Spleen (tissue), 11 donors: ENCODE data around the gene SLC9A6. TPM values are rescaled to one million over a fixed set of nuclear protein-coding genes. Genes with fewer than 3 reads are reported as not detected.

Experiments
- DNase-seq: peaks from one replicate; pipeline ENCODE4 v3.0.0-alpha.2; 2020
- H3K27ac ChIP-seq, 8 donors: fragments of 200-600 bp; sonication (generic) in 7 of 8; 1 replicate in 4 of 8; 2 replicates in 4 of 8; pipeline versions ENCODE4 v1.5.0 to v1.8.0; 2016 to 2021; ENCODE audit warnings: inconsistent platforms in 4 of 8, mild to moderate bottlenecking in 4 of 8, moderate library complexity in 1 of 8
- H3K27me3 ChIP-seq, 7 donors: fragments of 200-600 bp; sonication (generic) in 6 of 7; replicated peaks in 1 of 7; 1 replicate in 4 of 7; 2 replicates in 3 of 7; pipeline versions ENCODE4 v1.5.0 to v1.8.0; 2016 to 2021; ENCODE audit warnings: inconsistent platforms in 3 of 7, mild to moderate bottlenecking in 1 of 7
- H3K36me3 ChIP-seq, 6 donors: fragments of 200-600 bp; sonication (generic) in 5 of 6; 1 replicate in 4 of 6; 2 replicates in 2 of 6; pipeline versions ENCODE4 v1.5.0 to v1.8.0; 2016 to 2021; ENCODE audit warnings: inconsistent platforms in 2 of 6
- H3K4me1 ChIP-seq, 6 donors: fragments of 200-600 bp; sonication (generic) in 5 of 6; 1 replicate in 3 of 6; 2 replicates in 3 of 6; pipeline versions ENCODE4 v1.5.0 to v1.8.0; 2016 to 2021; ENCODE audit warnings: inconsistent platforms in 3 of 6
- H3K4me3 ChIP-seq, 8 donors: fragments of 200-600 bp; sonication (generic) in 7 of 8; 1 replicate in 4 of 8; 2 replicates in 4 of 8; pipeline versions ENCODE4 v1.5.0 to v1.8.0; 2016 to 2021; ENCODE audit warnings: inconsistent platforms in 4 of 8, mild to moderate bottlenecking in 4 of 8, moderate library complexity in 2 of 8
- H3K9me3 ChIP-seq, 8 donors: fragments of 200-600 bp; sonication (generic) in 7 of 8; 1 replicate in 4 of 8; 2 replicates in 4 of 8; pipeline versions ENCODE4 v1.5.0 to v1.8.0; 2016 to 2021; ENCODE audit warnings: inconsistent platforms in 4 of 8
- POLR2A ChIP-seq, 3 donors: fragments of 450-650 bp; IDR thresholded peaks; one replicate each; pipeline ENCODE4 v1.5.1; 2017; ENCODE audit warnings: antibody characterized with exemption in 3 of 3, mild to moderate bottlenecking in 1 of 3
- POLR2AphosphoS5 ChIP-seq, 3 donors: sonication (generic); formaldehyde crosslinking; IDR thresholded peaks; one replicate each; pipeline ENCODE4 v1.5.1; 2017; ENCODE audit warnings: antibody characterized with exemption in 3 of 3
- WGBS, 5 donors: extraction: QIAGEN DNeasy Blood & Tissue Kit in 3 of 5; methylation state at CpG; one replicate each; pipeline versions ENCODE4 v1.1.5 to v1.1.7; 2013 to 2018; 5-methylcytosine and 5-hydroxymethylcytosine counted together
- intact Hi-C: fragments of 100-400 bp; cut with DNase I; formaldehyde crosslinking; loops from one replicate; pipeline ENCODE4 v1.15.0; 2023; ENCODE audit warnings: low total_unique reads
- polyA plus RNA-seq, 3 donors: library from polyadenylated mRNA; stranded (reverse); fragments of 200-250 nt; gene quantifications; one replicate each; pipeline ENCODE4 v1.2.1, GENCODE V29; 2013
- total RNA-seq, 7 donors: library from RNA; depleted of rRNA in 3 of 7; stranded (reverse); fragments of >200 nt in 3 of 7; fragmentation: NEBNext Ultra II Directional in 4 of 7; extraction: Animal tissue kit (Norgen Biotek cat#: 25700) in 4 of 7; gene quantifications; one replicate each; pipeline versions ENCODE4 v1.1.0 to v1.2.1, GENCODE V29; 2016 to 2021
- TF ChIP-seq, protein P1 (sequence below), 11 experiments: fragments of 200-600 bp in 7 of 11; fragments of 450-650 bp in 4 of 11; sonication (generic) in 4 of 11; IDR thresholded peaks in 8 of 11; conservative IDR thresholded peaks in 3 of 11; 1 replicate in 7 of 11; 2 replicates in 4 of 11; pipeline versions ENCODE4 v1.4.0 to v1.8.0; 2016 to 2021; ENCODE audit warnings: antibody characterized with exemption in 11 of 11, inconsistent platforms in 4 of 11, mild to moderate bottlenecking in 1 of 11
- donor health status: healthy with polysubstance abuse.
- donor health status: DM: no; HTN: no; CAD: no; lungs with moderate emphysema.
- donor health status: DM: no; HTN: no; CAD: no.
- donor health status: Bipolar disorder and iron deficiency.
- donor health status: healthy.
- donor health status: DM: no; HTN: no; CAD: no.
- donor health status: DM: yes; HTN: yes; CAD: no.

Gene SLC9A6
- total and polyA plus RNA-seq, 10 donors: 6.2 to 19.9 (median 13.3) TPM

DNA sequence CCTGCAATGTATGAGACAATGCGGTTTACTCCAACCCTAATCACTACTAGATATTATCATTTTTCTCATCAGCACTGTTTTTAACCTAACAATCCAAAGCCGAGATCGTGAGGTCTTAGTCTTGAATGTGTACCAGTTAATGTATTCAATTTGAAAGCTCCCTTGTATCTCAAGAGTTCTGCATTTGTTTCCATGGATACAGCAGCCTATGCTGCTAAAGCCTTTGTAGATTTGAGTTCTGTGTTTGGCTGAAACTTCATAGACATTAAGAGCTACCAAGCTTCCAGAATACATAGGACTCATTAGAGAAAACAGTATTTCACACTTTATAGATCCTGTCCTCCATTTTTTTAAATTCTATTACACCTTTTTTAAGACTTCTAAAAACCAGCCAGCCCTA is 39.9 kb downstream of the SLC9A6 start:
- Histone ChIP-seq H3K9me3 (no peaks in the 10 kb centered on the region), H3K4me1 (no peaks in the 10 kb centered on the region), H3K27ac (no peak overlapping the region), H3K36me3 (peaks cover 0 to 44% (median 3%) of the 10 kb centered on the region in 6 donors), H3K27me3 (no peaks in the 10 kb centered on the region), H3K4me3 (no peak overlapping the region)
- DNase-seq: no peak
- 81 to 98% (median 87%) methylated on average over 3 of the region's 3 CpGs for WGBS, 5 donors
- TF ChIP-seq POLR2A (IDR thresholded peaks at IDR 0.05): no peak
- TF ChIP-seq, protein P1, sequence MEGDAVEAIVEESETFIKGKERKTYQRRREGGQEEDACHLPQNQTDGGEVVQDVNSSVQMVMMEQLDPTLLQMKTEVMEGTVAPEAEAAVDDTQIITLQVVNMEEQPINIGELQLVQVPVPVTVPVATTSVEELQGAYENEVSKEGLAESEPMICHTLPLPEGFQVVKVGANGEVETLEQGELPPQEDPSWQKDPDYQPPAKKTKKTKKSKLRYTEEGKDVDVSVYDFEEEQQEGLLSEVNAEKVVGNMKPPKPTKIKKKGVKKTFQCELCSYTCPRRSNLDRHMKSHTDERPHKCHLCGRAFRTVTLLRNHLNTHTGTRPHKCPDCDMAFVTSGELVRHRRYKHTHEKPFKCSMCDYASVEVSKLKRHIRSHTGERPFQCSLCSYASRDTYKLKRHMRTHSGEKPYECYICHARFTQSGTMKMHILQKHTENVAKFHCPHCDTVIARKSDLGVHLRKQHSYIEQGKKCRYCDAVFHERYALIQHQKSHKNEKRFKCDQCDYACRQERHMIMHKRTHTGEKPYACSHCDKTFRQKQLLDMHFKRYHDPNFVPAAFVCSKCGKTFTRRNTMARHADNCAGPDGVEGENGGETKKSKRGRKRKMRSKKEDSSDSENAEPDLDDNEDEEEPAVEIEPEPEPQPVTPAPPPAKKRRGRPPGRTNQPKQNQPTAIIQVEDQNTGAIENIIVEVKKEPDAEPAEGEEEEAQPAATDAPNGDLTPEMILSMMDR (IDR thresholded peaks at IDR 0.05 in 8 of 11, conservative IDR thresholded peaks at IDR 0.05 in 3 of 11): no peak
- intact Hi-C loops: loop anchor here (10.0 kb wide), 1 partner anchor 240 kb away; no protein-coding TSS in a partner anchor

DNA sequence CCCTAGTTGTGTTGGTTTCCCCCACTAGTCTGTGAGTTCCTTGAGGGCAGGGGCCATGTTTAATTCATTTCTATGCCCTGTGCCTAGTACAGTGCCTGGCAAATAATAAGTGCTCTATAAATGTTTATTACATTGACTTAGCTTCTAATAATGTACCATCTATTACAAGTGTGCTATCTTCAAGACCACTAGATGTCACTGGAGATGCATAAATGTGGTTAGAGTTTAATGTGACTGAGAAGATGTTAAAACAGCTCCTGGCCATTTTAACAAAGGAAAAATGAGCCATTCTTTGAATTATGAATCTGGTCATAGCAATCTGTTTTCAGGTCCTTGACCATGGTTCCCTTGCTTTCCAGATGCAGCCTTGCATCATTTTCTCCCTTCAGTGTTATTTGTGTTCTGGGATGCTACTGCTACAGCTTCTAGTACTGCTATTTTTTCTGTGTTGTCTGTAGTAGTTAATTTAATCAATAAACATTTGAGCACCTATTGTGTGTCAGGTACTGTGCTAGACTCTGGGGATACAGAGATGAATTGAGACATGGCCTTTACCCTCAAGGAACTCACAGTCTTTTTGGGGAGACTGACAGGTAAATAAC is 43.2 kb downstream of the SLC9A6 start:
- peaks cover 0 to 45% (median 3%) of the 10 kb centered on the region in 6 donors for H3K36me3 ChIP-seq
- TF ChIP-seq POLR2A (IDR thresholded peaks at IDR 0.05) (no peak), POLR2AphosphoS5 (IDR thresholded peaks at IDR 0.05) (no peak)
- TF ChIP-seq, protein P1 (IDR thresholded peaks at IDR 0.05 in 8 of 11, conservative IDR thresholded peaks at IDR 0.05 in 3 of 11): peak in 10 of 11 experiments; percentile 34 to 68 (median 51)
- H3K4me1 ChIP-seq: no peaks in the 10 kb centered on the region
- no peak for DNase-seq
- H3K9me3 ChIP-seq: no peaks in the 10 kb centered on the region
- no peak overlapping the region for H3K27ac ChIP-seq
- intact Hi-C loops: loop anchor here (10.0 kb wide), 1 partner anchor 236 kb away; no protein-coding TSS in a partner anchor
- H3K4me3 ChIP-seq: no peak overlapping the region
- no peaks in the 10 kb centered on the region for H3K27me3 ChIP-seq

DNA sequence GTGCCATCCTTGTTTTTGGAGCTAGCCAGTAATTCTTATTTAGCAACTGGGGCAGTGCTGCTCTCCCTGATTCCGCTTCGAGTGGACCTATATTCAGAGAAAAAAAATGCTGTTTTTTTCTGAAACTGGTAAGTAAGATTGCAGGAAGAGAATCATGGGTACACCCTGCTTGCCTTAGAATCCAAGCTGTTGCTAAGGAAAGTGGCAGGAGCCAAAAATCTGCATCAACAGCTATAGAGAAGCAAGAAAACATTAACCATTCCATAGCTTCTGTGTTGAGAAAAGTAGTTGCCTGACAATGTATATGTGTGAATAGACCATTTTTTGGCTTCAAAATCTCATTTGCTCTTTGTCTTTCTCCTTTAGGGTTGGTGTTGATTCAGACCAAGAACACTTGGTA is 44.5 kb downstream of the SLC9A6 start:
- Histone ChIP-seq H3K27ac (peak overlapping the region in 5 of 8 donors; percentile 42 to 60 (median 54)), H3K4me1 (no peaks in the 10 kb centered on the region), H3K9me3 (no peaks in the 10 kb centered on the region), H3K27me3 (no peaks in the 10 kb centered on the region), H3K4me3 (no peak overlapping the region), H3K36me3 (peaks cover 0 to 42% (median 0%) of the 10 kb centered on the region in 6 donors)
- TF ChIP-seq POLR2AphosphoS5 (IDR thresholded peaks at IDR 0.05) (no peak), POLR2A (IDR thresholded peaks at IDR 0.05) (no peak)
- TF ChIP-seq, protein P1 (IDR thresholded peaks at IDR 0.05 in 8 of 11, conservative IDR thresholded peaks at IDR 0.05 in 3 of 11): no peak
- DNase-seq: no peak
- 69 to 100% (median 82%) methylated on average over 2 of the region's 2 CpGs for WGBS, 5 donors
- intact Hi-C loops: loop anchor here (10.0 kb wide), 1 partner anchor 235 kb away; no protein-coding TSS in a partner anchor

DNA sequence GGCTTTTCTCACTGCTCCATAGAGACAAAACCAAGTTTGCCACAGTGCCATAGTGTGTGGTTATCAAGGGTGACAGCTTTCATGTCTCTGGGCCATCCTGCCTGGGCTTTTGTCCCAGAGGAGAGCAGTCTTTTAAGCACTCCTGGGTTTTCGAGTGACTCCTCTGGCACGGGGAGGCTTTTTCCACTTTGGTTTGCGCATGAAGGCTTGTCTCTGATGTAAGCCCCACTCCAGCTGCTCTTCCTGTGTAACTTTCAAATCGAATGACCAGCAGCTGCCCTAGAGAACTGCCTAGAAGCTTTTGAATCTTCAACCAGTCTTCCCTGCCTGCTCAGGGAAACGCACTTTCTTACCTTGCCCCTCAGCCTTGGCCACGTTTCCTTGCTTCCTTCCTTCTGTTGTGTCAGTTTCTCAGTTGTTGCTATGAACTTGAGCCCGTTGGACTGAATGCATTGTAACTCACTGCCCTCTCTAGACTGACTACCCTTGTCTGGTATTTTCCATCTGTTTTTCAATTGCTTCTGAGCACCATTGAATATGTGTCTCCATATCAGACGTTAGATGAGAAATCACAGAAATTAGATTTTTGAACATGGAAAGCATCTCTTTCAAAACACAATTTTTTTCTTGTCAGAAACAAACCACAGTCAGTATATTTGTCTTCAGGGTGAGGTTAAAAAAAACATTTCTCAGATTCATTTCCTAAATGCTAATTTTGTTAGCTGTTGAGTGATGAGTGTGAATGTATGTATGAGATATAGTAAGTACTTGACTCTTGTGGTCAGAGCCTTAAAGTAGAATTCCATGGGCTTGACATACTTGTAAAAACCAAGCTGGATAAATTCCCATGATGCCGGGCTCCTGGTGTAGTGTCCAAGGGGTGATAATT is 45.3 kb downstream of the SLC9A6 start:
- H3K4me3 ChIP-seq: no peak overlapping the region
- no peaks in the 10 kb centered on the region for H3K27me3 ChIP-seq
- peaks cover 0 to 42% (median 0%) of the 10 kb centered on the region in 6 donors for H3K36me3 ChIP-seq
- H3K27ac ChIP-seq: peak overlapping the region in 5 of 8 donors; percentile 42 to 60 (median 54)
- WGBS, 5 donors: 51 to 74% (median 59%) methylated on average over 9 of the region's 9 CpGs
- TF ChIP-seq, protein P1 (IDR thresholded peaks at IDR 0.05 in 8 of 11, conservative IDR thresholded peaks at IDR 0.05 in 3 of 11): no peak
- peak in 1 of 3 donors; percentile 34 for TF ChIP-seq POLR2AphosphoS5 (IDR thresholded peaks at IDR 0.05)
- H3K9me3 ChIP-seq: no peaks in the 10 kb centered on the region
- H3K4me1 ChIP-seq: no peaks in the 10 kb centered on the region
- intact Hi-C loops: no loop called here
- no peak for DNase-seq
